Cardiac fibroblast (primary cell): ENCODE results near the gene FAAH.
A peak's percentile ranks its signal among the peaks of the same experiment; 100 is the strongest.

Experiments used
- DNase-seq, 2 donors: peaks; one replicate each; pipeline versions ENCODE4 v3.0.0 to v3.0.0-alpha.2; 2010; ENCODE audit warnings: low read depth in 2 of 2
- H3K4me3 ChIP-seq, 2 donors: replicated peaks in 1 of 2; 1 replicate in 1 of 2; 2 replicates in 1 of 2; pipeline ENCODE4 v1.5.1; 2011; ENCODE audit warnings: low read depth in 2 of 2, low read length in 2 of 2, mild to moderate bottlenecking in 2 of 2, moderate library complexity in 1 of 2
- CTCF ChIP-seq: IDR thresholded peaks from one replicate; pipeline ENCODE4 v1.5.1; 2011; ENCODE audit warnings: low read depth, mild to moderate bottlenecking, low read length, inconsistent platforms

The FAAH gene

DNA sequence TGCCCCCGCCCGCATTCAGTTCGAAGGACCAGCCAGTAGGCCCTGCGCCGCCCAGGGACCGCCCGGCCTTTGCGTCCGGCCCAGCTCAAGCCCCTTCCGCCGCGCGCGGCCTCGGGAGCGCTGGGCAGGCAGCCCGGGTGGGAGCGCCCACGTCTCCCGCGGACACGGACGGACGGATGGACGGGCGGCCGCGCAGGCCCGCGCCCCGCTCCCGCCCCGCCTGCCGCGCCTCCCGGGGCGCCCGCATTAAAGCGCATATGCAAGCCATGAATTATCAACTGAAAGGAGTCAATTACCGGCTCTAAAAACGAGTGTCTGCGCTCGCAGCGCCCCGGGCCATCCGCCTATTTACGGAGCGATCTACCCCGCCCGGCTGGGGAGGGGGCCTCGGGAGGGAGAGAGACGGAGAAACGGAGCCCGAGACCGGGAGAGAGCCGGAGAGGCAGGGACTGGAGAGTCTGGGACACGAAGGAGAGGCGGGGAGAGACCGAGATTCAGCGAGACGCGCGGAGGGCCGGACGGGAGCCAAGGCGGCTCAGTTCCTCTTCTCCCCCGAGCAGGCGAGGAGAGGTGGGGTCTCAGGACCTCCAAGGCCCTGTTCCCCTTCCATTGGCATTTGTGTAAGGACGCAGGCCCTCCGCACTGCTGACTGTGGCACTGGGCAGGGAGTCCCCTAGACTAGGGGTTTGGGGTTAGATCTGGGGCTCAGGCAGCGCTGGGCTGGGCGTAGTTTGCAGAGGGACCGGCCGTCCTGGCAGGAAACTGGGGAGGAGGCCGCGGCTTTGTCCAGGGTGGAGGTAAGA is 54.2 kb downstream of the FAAH start:
- H3K4me3 ChIP-seq, result peak overlapping the region; percentile 24 to 29
- TF ChIP-seq CTCF, result no peak
- DNase-seq, result no peak

- DNase-seq, result no peak
- TF ChIP-seq CTCF, result no peak
- no peak overlapping the region for H3K4me3 ChIP-seq
Observed at GRCh38 chr1:46449223-46450159, 55.4 kb downstream of the FAAH start.

DNA sequence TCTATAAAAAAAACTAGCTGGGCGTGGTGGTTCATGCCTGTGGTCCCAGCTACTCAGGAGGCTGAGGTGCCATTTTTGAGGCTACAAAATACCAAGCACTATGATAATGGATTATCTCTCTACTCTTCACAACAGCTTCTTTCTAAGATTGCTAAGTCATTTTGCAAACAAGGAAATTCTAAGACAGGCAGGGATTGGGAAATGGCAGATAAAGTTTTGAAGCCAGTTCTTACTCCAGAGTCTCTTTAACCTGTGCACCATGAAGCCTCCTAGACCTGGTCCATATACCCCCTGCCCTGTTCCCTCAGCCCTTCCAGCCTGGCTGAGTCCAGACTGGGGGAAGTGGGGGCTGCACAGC is 56.0 kb downstream of the FAAH start:
- TF ChIP-seq CTCF, result no peak
- H3K4me3 ChIP-seq, result no peak overlapping the region
- no peak for DNase-seq

- TF ChIP-seq CTCF, result no peak
- H3K4me3 ChIP-seq, result no peak overlapping the region
- DNase-seq, result no peak
Observed at GRCh38 chr1:46451948-46452930, 58.1 kb downstream of the FAAH start.

DNA sequence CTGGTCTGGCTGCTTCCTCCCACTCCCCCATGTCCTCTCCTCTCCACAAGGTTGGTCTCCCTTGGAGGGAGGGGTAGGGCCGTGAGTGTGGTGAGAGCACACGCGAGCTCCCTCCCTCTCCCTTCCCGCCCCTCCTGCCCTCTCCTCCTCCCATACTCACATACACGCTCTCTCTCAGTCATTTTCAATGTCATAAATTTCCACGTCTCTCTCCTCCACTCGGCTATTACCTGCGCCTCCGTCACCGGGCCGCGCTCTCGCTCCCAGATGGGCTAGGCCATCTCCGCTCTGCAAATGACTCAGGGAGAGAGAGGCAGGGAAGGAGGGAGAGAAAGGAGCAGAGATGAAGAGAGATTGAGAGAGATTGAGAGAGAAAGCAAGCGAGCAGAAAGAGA is 58.8 kb downstream of the FAAH start:
- no peak for DNase-seq
- H3K4me3 ChIP-seq, result no peak overlapping the region
- TF ChIP-seq CTCF, result no peak

DNA sequence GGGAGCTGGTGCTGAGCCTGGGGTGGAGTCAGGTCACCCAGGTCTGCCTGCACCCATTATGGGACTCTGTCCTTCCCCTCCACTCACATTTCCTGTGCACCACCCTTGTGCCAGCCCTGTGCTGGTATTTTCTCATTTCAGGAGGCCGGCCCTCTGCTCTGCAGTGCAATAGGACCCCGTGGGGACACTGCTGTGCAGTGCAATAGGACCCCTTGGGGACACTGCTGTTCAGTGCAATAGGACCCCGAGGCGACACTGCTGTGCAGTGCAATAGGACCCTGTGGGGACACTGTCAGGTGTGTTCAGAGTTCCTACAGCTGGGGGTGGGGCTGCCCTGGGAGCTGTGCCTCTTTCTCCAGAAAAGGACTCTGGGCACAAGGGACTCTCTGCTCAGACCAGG is 59.3 kb downstream of the FAAH start:
- no peak for TF ChIP-seq CTCF
- no peak overlapping the region for H3K4me3 ChIP-seq
- no peak for DNase-seq
